ENCODE results near the gene FALEC. TPM values are rescaled to one million over a fixed set of nuclear protein-coding genes. Genes with fewer than 3 reads are reported as not detected.

The FALEC gene
- total and polyA plus RNA-seq, 9 of the 15 experiments (the other 6 are each of a cell fraction or from before 2014, with no cell fraction given) = 0.15 to 1.8 (median 0.53) TPM; not detected in 5

DNA sequence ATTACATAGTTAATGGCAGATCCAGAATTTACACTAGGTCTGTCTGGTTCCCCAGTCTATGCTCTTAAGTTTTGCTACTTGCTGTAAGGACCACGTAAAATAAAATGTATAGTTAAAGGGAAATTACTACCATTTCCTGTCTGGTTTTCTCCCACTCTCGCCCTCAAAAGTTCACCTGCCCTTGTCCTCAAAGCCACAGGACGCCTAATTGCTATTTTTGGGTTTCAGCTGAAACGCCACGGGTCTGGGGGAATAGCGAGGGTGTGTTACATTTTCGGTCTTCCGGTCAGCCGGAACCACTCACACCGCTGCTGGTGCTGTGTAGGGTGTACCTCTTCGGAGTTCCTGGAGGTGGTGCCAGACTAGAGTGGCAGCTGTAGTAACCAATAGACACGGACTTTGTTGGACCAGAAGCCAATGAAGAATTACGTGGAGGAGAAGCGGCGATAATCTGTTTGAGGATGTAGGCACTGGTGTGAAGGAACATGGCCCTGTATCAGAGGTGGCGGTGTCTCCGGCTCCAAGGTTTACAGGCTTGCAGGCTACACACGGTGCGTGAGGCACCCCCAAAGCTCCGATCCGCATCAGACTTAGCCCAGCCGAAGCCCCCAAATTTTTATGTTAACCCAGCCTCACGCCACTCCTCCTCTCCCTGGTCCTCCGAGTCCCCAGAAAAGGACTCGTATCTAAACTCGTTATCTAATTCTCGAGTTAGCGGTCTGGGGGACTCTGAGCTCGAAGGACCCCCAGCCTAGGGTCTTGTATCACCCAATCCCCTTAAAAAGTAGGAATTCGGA lies 28.4 kb upstream of the FALEC start, which contains the start of gene TARS2 (continued):
- TF ChIP-seq ZNF436 (CRISPR knock-in tag; IDR thresholded peaks at IDR 0.05) = no peak
- TF ChIP-seq EWSR1 (IDR thresholded peaks at IDR 0.05; ENCODE audit: borderline replicate concordance, low read depth, partially characterized antibody) = no peak
- TF ChIP-seq, protein P1, sequence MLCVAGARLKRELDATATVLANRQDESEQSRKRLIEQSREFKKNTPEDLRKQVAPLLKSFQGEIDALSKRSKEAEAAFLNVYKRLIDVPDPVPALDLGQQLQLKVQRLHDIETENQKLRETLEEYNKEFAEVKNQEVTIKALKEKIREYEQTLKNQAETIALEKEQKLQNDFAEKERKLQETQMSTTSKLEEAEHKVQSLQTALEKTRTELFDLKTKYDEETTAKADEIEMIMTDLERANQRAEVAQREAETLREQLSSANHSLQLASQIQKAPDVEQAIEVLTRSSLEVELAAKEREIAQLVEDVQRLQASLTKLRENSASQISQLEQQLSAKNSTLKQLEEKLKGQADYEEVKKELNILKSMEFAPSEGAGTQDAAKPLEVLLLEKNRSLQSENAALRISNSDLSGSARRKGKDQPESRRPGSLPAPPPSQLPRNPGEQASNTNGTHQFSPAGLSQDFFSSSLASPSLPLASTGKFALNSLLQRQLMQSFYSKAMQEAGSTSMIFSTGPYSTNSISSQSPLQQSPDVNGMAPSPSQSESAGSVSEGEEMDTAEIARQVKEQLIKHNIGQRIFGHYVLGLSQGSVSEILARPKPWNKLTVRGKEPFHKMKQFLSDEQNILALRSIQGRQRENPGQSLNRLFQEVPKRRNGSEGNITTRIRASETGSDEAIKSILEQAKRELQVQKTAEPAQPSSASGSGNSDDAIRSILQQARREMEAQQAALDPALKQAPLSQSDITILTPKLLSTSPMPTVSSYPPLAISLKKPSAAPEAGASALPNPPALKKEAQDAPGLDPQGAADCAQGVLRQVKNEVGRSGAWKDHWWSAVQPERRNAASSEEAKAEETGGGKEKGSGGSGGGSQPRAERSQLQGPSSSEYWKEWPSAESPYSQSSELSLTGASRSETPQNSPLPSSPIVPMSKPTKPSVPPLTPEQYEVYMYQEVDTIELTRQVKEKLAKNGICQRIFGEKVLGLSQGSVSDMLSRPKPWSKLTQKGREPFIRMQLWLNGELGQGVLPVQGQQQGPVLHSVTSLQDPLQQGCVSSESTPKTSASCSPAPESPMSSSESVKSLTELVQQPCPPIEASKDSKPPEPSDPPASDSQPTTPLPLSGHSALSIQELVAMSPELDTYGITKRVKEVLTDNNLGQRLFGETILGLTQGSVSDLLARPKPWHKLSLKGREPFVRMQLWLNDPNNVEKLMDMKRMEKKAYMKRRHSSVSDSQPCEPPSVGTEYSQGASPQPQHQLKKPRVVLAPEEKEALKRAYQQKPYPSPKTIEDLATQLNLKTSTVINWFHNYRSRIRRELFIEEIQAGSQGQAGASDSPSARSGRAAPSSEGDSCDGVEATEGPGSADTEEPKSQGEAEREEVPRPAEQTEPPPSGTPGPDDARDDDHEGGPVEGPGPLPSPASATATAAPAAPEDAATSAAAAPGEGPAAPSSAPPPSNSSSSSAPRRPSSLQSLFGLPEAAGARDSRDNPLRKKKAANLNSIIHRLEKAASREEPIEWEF (CRISPR knock-in tag; IDR thresholded peaks at IDR 0.05) = no peak
- no peak for TF ChIP-seq ZNF586 (CRISPR knock-in tag; conservative IDR thresholded peaks at IDR 0.05)
- no peak; the same call in 1 of the 2 replicates for TF ChIP-seq MAFF (IDR thresholded peaks at IDR 0.05; ENCODE audit: low read length)
- TF ChIP-seq MYNN (IDR thresholded peaks at IDR 0.05) = peak; percentile 73; the same call in 1 of the 2 replicates
- TF ChIP-seq MYNN (CRISPR knock-in tag; IDR thresholded peaks at IDR 0.05) = no peak
- peak; percentile 76 for TF ChIP-seq NR2C1 (IDR thresholded peaks at IDR 0.05)
- peak; percentile 80 for TF ChIP-seq NR2C1 (tag; IDR thresholded peaks at IDR 0.05)
- TF ChIP-seq SRF (CRISPR knock-in tag; IDR thresholded peaks at IDR 0.05) = peak in 1 of 2 experiments; percentile 41; a peak in 2 of 4 replicates
- TF ChIP-seq, protein P2, sequence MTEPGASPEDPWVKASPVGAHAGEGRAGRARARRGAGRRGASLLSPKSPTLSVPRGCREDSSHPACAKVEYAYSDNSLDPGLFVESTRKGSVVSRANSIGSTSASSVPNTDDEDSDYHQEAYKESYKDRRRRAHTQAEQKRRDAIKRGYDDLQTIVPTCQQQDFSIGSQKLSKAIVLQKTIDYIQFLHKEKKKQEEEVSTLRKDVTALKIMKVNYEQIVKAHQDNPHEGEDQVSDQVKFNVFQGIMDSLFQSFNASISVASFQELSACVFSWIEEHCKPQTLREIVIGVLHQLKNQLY (CRISPR knock-in tag; conservative IDR thresholded peaks at IDR 0.05) = 0 out of 4 replicates have a peak, but pooled peaks of 1 of the 2 experiments have one; percentile 15
- TF ChIP-seq KDM2B (CRISPR knock-in tag; IDR thresholded peaks at IDR 0.05) = no peak
- TF ChIP-seq HNRNPUL1 (IDR thresholded peaks at IDR 0.05; ENCODE audit: low read length) = no peak
- no peak for TF ChIP-seq FOXA1 (IDR thresholded peaks at IDR 0.05; ENCODE audit: borderline replicate concordance)
- peak; percentile 38 for TF ChIP-seq SAP30 (IDR thresholded peaks at IDR 0.05; ENCODE audit: borderline replicate concordance, insufficient read depth, low read depth, low read length, poor library complexity, severe bottlenecking)
- TF ChIP-seq ZNF444 (CRISPR knock-in tag; IDR thresholded peaks at IDR 0.05) = no peak
- TF ChIP-seq ZZZ3 (IDR thresholded peaks at IDR 0.05) = no peak; the same call in 1 of the 2 replicates
- peak; percentile 47 for TF ChIP-seq HDAC3 (IDR thresholded peaks at IDR 0.05; ENCODE audit: borderline replicate concordance, partially characterized antibody)
- TF ChIP-seq, protein P3, sequence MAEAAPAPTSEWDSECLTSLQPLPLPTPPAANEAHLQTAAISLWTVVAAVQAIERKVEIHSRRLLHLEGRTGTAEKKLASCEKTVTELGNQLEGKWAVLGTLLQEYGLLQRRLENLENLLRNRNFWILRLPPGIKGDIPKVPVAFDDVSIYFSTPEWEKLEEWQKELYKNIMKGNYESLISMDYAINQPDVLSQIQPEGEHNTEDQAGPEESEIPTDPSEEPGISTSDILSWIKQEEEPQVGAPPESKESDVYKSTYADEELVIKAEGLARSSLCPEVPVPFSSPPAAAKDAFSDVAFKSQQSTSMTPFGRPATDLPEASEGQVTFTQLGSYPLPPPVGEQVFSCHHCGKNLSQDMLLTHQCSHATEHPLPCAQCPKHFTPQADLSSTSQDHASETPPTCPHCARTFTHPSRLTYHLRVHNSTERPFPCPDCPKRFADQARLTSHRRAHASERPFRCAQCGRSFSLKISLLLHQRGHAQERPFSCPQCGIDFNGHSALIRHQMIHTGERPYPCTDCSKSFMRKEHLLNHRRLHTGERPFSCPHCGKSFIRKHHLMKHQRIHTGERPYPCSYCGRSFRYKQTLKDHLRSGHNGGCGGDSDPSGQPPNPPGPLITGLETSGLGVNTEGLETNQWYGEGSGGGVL (CRISPR knock-in tag; IDR thresholded peaks at IDR 0.05) = no peak

Data from K562 (cell line).